NCI-H187 (cell line): Measurements from ENCODE around the gene WDR31.
"Not testable (repeated sequence)": the region's sequence is repeated elsewhere in the genome, so short reads cannot be mapped to it uniquely, and the experiment has no call there.

ENCODE experiments used
- DNase-seq, 2 experiments: peaks; one replicate each; lab custom pipeline; 2025; lab: John Stamatoyannopoulos, UW

WDR31 gene

GRCh38 chr9:113296247-113296646, 43.8 kb downstream of the WDR31 start:
- DNase-seq = not testable (repeated sequence)

- no peak for DNase-seq
Measured at GRCh38 chr9:113293285-113293878, 46.7 kb downstream of the WDR31 start.

DNA sequence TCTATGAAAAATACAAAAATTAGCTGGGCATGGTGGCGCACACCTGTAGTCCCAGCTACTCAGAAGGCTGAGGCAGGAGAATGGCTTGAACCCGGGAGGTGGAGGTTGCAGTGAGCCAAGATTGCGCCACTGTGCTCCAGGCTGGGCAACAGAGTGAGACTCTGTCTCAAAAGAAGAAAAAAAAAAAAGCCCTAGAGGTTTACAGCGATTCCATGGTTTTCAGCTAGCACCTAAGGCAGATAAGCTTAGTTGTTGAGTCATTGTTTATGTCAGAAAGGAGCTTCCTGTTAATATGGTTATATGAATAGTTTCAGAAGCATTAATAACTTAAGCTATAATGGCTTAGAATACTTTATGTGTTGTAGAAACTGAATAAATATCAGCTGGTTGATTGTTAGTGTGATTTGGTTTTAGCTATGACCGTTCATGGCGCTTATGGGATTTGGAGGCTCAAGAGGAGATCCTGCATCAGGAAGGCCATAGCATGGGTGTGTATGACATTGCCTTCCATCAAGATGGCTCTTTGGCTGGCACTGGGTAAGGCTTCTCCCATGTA, 49.9 kb downstream of the WDR31 start:
- DNase-seq = no peak

DNA sequence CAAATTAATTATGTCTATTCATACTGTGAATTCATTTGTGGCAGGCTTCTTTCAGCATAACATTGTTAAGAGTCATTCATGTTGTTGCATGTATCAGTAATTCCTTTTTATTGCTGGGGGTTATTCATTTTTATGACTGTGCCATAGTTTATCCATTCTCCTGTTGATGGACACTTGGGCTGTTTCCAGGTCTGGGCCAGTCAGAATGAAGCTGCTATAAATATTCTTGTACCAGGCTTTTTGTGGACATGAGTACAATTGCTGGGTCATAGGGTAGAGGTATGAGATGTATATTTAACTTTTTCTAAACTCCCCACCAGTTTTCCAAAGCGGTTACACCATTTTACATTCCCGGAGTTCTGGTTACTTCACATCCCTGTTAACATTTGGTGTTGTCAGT, 51.0 kb downstream of the WDR31 start:
- no peak for DNase-seq

DNA sequence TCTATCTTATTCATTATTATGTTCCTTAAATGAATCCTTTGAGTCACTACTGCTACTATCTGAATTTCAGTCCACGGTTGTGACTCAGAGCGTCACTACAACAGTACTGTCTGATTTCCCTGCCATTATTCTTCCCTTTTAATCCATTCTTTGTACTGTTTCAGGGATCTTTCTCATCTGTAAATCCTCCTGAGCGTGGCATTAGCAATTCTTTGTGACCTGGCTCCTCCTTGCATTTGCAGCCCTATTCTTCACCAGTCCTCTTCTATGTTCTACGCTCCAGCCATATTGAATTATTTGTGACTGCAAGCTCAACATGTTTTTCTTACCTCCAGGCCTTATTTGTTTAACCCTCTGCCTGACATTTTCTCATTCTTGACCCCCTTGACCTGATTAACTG, 58.7 kb downstream of the WDR31 start:
- DNase-seq = no peak

- DNase-seq = no peak
Measured at GRCh38 chr9:113278840-113279239, 61.2 kb downstream of the WDR31 start.

GRCh38 chr9:113275157-113276131, 64.6 kb downstream of the WDR31 start, which contains the start of the genes CDC26 and PRPF4:
Gene CDC26 (minus strand): TSS chr9:113275572. CDS start chr9:113272507, 3,065 bp downstream.
Gene PRPF4 (plus strand): TSS chr9:113275658. CDS start chr9:113275744, 86 bp downstream.
- DNase-seq = peak; percentile 74 to 82

DNA sequence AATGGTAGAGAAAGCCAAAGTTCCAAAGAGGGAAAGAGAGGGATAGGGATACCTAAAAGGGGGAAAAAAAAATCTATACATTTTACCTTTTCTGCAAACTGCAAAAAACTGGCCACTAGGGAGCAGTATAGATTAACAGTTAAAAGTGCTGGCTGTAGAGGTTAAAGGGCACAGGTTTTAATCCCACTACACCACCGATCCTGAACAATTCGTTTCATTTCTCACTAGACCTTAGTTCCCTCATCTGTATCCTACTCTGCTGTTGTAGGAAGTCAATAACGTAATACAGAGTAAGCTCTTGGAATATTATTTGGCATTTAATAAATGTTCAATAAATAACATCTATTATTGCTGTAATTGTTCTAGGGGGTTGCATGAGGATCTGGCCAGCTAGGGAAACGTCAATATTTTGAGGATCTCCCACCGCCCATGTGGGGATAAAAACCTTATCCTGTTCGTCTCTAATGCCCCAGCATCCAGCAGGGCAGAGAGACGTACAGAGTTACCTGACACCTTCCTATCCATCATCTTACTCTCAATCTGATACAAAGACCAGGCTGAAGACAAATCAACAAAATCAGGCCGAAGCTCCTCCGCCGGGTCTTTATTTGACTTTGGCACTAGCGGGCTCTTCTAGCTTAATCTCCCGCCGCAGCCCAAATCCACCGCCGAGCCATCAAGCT, 65.5 kb downstream of the WDR31 start:
- peak in 1 of 2 experiments; percentile 21 for DNase-seq

GRCh38 chr9:113269871-113270270, 70.2 kb downstream of the WDR31 start:
- DNase-seq = no peak

GRCh38 chr9:113269355-113269754, 70.7 kb downstream of the WDR31 start:
- no peak for DNase-seq

DNA sequence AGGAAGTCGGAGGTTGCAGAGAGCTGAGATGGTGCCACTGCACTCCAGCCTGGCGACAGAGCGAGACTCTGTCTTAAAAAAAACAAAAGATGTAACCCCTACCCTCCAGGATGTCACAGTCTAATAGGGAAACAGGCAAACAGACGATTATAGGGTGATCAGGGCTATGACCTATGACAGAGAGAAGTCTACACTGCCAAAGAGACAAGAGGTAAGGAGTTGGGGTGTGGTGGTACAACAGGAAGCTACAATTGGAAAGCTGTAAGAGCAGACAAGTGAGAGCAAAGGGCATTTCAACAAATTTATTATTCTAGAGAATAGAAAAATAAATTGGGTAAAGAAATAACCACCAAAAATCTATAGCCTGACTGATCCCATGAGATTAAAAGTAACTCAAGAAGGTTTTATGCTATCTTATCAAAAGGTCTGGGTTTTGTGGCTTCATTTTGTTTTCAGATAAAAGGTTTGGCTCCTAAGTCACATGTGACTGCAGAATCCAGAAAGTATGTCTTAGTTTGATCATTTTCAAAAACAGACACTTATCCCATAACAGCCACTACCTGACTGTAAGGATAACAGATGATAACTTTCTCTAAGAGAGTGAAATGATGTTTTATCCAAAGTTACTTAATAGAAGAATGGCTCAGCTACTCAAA, 72.0 kb downstream of the WDR31 start:
- no peak for DNase-seq

DNA sequence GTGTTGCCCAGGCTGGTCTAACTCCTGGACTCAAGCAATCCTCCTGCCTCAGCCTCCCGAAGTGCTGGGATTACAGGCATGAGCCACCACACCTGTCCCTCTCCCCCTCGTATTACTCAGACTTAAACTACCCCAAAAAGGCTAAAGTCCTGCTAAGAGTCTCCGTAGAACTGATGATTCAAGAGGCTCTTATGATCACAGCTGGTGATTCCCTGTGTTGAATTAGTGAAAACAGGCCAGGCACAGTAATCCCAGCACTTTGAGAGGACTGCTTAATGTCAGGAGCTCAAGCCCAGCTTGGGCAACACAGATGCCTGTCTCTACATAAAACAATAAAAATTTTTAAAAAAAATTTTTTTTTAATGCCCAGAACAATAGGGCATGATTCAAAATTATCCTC, 73.9 kb downstream of the WDR31 start:
- no peak for DNase-seq
